ENCODE results near the gene UBR4.

UBR4 gene

DNA sequence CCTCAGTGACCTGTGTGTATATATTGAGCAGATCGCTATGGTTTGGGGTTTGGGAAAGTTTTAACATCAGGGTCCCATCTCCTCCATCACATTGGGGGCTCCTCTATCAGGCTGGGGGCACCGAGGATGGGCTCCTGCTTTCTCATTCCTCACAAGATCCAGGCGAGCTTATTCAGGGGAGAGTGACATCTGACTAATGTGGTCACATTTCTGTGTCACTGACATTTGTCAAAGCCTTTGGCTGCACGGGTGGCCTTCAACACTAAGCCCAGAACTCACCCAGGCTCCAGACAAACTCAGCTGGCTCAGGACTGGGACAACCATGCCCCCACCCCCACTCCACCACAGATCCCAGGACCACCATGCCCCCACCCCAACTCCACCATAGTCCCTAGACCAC, 150.3 kb downstream of the UBR4 start:
- in situ Hi-C loops (cut with MboI; ENCODE audit: low sequenced_read_pairs): no loop called here

DNA sequence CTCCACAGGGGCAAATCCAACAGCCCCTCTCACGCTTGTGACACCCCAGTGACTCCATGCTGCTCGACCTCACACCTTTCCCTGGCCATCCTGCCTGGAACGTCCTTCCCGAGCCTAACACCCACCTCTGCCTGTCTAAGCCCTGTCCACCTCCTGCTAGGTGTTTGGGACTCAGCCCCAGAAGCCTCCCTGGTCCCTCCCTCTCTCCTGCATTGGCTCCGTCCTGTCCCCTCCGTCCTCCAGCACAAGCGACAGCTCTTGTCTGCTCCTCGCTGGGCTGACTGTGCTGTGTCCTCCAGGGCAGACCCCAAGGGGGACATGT, 151.6 kb downstream of the UBR4 start:
- in situ Hi-C loops (cut with MboI; ENCODE audit: low sequenced_read_pairs): no loop called here

GRCh38 chr1:19057784-19058475, 152.1 kb downstream of the UBR4 start:
- in situ Hi-C loops (cut with MboI; ENCODE audit: low sequenced_read_pairs): no loop called here

- in situ Hi-C loops (cut with MboI; ENCODE audit: low sequenced_read_pairs): no loop called here
Measured at GRCh38 chr1:19057182-19057779, 152.8 kb downstream of the UBR4 start.

GRCh38 chr1:19055701-19056100, 154.4 kb downstream of the UBR4 start:
- in situ Hi-C loops (cut with MboI; ENCODE audit: low sequenced_read_pairs): no loop called here

- in situ Hi-C loops (cut with MboI; ENCODE audit: low sequenced_read_pairs): no loop called here
Measured at GRCh38 chr1:19055001-19055400, 155.1 kb downstream of the UBR4 start.

GRCh38 chr1:19054216-19054615, 155.8 kb downstream of the UBR4 start:
- in situ Hi-C loops (cut with MboI; ENCODE audit: low sequenced_read_pairs): no loop called here

- in situ Hi-C loops (cut with MboI; ENCODE audit: low sequenced_read_pairs): no loop called here
Measured at GRCh38 chr1:19053486-19053885, 156.6 kb downstream of the UBR4 start.

DNA sequence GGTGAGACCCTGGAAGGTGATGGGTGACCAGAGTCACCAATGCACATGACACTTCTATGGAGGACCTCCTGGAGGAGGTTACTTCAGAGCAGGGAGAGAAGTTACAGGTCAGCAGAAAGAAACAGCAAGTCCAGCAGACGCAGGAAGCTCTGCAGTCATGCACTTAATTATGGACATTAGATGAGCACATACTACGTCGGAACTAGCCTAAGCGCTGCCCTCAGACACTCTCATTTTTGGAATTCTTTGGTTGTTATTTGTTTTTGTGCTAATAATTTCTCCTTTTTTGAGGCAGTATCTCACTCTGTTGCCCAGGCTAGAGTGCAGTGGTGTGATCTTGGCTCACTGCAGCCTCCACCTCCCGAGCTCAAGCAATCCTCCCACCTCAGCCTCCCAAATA, 160.3 kb downstream of the UBR4 start:
- in situ Hi-C loops (cut with MboI; ENCODE audit: low sequenced_read_pairs): no loop called here

- in situ Hi-C loops (cut with MboI; ENCODE audit: low sequenced_read_pairs): no loop called here
Measured at GRCh38 chr1:19049128-19049768, 160.8 kb downstream of the UBR4 start.

DNA sequence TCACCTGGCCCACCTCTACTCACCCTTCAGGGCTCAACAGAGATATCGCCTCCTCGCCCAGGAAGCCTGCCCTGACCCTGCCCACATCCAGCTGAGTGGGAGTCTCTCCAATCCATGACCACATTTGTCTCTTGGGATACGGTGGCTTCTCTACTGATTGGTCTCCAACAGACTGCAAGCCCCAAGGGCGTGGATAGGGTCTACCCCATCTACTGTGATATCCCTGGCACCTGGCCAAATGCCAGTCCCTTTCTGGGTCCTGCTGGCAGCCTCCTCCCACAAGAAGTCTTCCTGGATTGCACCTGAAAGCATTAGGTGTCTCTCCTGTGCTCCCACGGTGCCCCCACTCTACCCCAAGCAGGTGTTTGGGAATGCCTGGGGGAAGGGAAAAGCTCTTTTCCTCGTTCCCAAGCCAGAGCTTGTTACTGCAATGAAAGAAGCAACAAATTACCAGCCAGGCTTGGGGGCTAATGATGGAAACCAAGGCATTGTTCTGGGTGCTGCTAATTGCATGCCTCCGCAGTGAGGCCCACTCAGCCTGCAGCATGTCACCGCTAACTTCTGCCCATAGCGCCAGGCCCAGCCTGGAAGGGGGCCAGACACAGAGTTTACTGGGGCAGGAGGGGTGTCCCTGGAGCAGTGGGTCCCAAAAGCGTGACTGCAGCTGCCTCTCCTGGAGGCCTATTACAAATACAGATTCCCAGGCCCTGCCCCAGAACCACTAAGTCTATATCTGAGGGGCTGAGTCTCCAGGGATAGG, 162.9 kb downstream of the UBR4 start:
- in situ Hi-C loops (cut with MboI; ENCODE audit: low sequenced_read_pairs): no loop called here

DNA sequence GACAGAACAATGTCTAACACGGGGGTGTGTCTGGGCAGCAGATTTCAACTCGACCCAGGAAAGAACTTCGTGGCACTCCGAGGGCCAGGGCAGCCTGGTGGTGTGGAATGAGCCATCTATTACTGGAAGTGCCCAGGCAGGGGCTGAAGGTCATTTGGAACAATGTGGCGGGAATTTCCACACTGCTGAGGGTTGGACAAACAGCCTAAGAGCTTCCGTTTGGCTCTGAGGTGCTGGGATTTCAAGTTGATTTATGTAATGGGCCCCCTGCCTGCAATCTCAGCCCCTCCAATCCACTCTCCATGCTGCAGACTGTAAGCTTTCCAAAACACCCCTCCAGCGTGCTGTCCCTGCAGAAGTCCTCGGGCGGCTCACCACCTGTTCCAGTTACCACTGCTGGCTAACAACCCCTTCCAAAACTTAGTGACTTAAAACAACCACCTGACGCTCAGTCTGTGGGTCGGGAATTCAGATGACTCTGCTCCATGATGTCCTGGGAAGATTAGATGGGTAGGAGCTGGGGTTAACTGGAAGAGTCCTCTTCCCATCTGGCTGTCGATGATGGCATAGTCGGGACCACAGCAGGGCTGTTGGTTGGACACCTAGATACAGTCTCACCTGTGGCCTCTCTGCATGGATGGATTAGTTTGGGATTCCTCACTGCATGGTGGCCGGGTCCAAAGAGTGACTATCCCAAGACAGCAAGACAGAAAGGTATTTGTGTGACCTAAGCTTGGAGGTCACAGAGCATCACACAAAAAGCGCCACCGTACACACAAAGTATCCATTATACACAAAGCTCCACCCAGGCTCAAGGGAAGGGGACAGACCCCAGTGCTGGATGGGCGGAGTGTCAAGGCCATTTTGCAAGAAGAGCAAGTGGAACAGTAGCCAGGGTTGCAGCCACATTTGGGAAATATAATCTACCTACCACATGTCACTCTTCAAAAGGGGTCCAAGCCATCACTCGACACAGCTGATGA, 163.9 kb downstream of the UBR4 start:
- in situ Hi-C loops (cut with MboI; ENCODE audit: low sequenced_read_pairs): no loop called here

DNA sequence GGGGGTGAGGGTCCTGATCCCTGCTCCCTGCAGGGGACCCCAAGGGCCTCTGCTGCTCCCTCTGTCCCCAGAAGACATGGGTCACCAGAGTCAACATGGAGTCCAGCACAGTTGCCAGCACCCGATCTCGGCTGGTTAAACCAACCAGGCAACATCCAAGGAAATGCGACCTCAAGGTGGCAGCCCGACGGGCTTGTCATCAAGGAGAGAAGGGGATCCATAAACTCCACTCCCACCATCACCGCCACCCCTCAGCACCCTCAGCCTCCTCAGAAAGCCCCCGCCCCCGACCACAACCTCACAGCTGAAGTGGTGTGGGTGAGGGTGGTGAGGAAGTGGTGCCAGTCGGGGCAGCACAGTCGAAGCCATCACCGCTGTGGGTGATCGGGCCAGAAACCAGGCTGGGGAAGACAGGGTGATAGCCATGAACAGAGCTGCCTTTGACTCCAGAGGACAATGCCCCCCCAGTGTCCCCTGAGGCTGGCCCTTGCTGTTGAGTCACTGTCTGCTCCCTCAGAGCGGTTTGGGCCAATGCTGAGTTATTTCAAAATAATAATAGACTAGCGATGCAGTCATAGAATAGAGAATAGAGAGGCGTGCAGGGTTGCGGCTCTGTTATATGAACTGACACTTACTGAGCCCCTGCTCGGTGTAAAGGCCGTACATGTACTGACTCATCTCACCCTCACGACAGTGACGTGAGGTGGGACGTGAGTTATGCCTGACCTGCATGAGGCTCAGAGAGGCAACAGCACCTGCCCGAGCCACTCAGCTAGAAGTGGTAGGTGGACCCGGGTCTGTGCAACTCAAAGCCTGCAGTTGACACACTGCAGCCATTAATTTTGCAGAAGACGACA, 164.9 kb downstream of the UBR4 start:
- in situ Hi-C loops (cut with MboI; ENCODE audit: low sequenced_read_pairs): no loop called here

- in situ Hi-C loops (cut with MboI; ENCODE audit: low sequenced_read_pairs): no loop called here
Measured at GRCh38 chr1:19044471-19044870, 165.6 kb downstream of the UBR4 start.

DNA sequence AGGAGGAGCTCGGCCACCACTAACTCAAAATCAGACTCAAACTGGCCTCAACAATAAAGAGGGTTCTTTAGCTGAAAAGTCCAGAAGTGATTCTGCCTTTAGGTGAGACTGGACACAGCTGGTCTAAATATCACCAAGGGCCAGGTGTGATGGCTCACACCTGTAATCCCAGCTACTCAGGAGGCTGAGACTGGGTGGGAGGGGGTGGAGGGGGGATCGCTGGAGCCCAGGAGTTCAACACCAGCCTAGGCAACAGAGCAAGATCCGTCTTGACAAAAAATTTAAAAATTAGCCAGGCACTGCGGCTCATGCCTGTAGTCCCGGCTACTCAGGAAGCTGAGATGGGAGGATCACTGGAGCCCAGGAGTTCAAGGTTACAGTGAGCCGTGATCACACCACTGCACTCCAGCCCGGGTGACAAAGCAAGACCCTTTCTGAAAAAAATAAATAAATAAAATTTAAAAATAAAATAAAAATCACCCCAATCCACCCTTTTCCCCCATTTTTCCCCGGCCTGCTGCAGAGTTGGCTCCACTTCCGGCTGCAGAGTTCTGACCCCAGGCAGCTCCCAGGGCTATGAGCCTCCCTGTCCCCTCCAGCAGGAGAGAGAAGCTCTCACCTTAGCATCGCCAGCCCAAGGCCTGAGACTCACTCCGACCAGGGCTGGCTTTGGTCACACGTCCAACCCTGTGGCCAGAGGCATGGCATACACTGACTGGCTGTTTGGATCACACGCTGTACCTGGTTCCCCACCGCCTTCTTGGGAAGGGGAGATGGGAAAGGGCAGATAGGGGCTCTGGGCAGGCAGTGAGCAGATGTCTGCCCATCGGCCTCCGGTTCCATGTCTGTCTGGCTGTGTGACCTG, 166.3 kb downstream of the UBR4 start:
- in situ Hi-C loops (cut with MboI; ENCODE audit: low sequenced_read_pairs): no loop called here

DNA sequence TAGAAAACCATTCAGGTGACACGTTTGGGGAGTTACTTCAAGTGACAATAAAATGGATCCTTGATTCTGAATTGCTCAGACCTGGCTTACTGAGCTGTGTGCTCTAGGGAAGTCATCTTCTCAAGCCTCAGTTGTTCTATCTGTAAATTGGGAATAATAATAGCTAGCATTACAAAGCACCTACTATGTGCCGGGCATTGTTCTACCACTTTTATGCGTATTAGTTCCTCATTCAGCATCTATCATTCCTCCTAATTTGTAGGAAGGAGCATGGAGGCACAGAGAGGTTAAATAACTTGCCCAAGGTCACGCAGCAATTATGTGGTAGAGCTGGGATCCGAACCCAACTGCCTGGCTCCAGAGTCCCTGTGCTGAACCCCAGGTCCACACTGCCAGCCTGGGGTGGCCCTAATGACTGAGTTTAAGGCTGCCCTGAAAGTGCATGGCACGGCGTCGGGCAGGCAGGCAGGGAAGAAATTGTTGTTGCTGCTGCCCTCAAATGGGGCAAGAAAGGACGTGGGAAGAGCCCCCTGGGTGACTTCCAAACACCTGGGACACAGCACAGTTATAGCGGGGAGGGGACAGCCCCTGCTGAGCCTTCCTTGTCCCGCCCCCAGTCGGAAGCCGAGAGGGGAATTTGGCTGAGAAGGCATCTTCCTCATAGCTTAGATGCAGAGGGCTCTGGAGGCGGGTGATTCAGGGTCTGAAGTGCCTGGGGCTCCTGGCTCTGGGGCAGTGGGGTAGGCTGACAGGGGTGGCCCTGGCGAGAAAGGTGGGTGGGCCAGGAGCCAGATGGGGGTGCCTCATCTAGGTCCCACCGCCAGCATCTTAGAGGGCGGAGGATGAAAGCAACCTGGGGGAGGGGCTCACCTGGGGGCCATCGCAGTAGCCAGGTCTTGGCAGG, 167.1 kb downstream of the UBR4 start:
- in situ Hi-C loops (cut with MboI; ENCODE audit: low sequenced_read_pairs): no loop called here

DNA sequence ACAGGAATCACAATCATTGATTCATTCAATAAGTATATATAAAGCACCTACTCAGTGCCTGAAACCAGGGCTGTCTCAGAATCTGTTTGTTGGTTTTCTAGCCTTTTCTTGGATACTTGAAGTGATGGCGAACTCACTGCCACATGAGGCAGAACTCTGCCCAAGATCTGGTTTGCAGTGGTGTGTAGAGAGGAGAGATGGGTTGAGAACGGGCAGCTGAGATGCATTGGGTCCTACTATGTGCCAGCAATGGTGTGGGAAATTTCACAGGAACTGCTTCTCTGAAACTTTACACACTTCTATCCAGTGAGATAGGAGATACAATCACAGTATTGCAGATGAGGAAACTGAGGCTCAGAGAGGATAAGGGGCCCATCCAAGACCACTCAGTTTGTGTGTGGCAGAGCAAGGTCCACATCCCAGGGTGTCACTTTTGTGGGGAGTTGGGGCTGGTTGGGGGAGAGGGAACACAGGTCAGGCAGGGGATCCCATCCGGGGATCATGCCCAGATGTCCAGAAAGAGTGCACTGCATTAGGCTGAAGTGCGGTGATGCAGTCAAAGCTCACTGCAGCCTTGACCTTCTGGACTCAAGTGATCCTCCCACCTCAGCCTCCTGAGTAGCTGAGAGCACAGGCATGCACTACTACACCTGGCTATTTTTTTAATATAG, 169.9 kb downstream of the UBR4 start:
- in situ Hi-C loops (cut with MboI; ENCODE audit: low sequenced_read_pairs): no loop called here
